ENCODE data around the gene SLBP.

SLBP gene

DNA sequence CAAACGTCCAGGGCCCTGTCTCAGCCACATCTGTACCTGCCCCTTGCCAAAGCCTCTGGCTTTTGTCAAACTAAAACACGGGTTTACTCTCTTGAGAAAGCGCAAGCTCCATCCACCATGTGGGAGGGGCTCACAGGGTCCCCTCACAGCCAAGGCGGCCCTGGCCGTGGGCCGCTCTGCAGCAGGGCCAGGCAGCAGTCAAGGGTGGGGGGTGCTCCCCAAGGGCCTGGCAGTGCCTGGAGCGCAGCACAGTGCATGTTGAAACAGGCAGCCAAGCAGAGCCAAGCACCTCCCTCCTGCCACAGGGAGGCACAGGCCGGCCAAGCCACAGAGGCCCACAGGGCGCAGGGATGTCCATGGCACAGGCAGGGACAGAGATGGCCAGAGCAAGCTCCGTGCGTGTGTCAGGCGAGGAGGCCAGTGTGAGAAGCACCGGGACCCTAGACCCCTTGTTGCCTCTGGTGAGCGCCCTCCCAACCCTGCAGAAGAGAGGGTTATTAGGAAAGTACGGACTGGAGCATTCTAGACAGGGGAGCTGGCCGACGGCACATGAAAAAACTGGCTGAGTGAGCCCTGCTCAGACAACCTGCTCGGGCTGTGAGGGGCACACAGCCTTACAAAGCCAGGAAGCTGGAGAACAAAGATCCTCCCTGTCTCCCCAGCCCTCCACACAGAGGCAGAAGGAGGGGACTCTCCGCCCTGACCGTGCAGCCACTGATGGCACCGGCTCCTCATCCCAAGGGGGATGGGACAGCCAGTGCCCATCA, 67.0 kb downstream of the SLBP start:
- DNase-seq = no peak

DNA sequence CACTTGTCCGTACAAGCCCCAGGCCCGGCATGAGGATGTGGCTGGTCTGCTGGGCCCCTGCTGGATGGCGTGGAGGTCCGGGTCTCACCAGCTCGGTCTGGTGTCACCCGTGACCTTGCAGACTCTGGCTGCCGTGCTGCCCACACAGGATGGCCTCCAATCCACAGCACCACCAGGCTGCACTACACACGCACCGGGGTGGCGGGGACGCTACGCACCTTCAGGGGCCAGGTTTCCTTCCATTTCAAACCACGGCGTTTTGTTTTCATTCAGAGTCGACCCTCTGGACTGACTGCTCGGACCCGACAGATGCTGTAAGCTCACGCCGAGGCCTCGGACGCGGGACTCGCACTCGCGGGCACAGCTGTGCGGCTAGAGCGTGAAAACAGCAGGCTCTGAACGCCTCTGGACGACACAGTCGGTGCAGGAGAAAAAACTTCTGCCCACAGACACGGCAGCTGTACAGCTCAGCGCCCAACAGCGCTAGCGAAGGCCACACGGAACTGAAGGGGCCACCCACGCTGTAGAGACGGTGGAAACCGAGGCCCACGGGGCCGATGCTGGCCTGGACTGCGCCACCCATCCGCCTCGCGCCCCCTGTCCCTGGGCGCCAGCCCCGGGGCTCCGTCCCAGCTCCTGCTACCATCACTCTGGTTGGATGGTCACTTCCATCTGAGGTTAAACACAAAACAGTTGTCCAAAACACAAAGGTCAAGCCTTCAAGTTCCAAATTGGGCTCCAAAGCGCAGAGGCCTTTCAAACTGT, 68.0 kb downstream of the SLBP start:
- DNase-seq = no peak

Data from stimulated activated CD4-positive, alpha-beta T cell treated with anti-CD3 and anti-CD28 coated beads, Interleukin-2, amount 100 ng/mL, for 24 hours (primary cell).